BLaER1 treated with 17β-estradiol and CSF1 and Interleukin-3, amounts not matched to agents 10 nM and 100 nM (cell line): ENCODE data around the gene HSD17B2.
"Not testable (repeated sequence)": the region's sequence is repeated elsewhere in the genome, so short reads cannot be mapped to it uniquely, and the experiment has no call there.

Experiments
- H3K27ac ChIP-seq, 11 experiments: shearing (Covaris generic); formaldehyde crosslinking; 2 replicates each; pipeline ENCODE4 v1.8.1; 2022
- H3K27me3 ChIP-seq, 11 experiments: shearing (Covaris generic); formaldehyde crosslinking; 2 replicates each; pipeline ENCODE4 v1.8.1; 2022
- H3K36me3 ChIP-seq, 11 experiments: shearing (Covaris generic); formaldehyde crosslinking; 2 replicates each; pipeline ENCODE4 v1.8.1; 2022
- H3K4me1 ChIP-seq, 10 experiments: shearing (Covaris generic); formaldehyde crosslinking; 2 replicates each; pipeline ENCODE4 v1.8.1; 2022
- H3K4me2 ChIP-seq, 11 experiments: shearing (Covaris generic); formaldehyde crosslinking; 2 replicates each; pipeline ENCODE4 v1.8.1; 2022
- H3K4me3 ChIP-seq, 10 experiments: shearing (Covaris generic); formaldehyde crosslinking; 2 replicates each; pipeline ENCODE4 v1.8.1; 2022
- H3K9ac ChIP-seq, 11 experiments: shearing (Covaris generic); formaldehyde crosslinking; 2 replicates each; pipeline ENCODE4 v1.8.1; 2022
- H3K9me3 ChIP-seq, 11 experiments: shearing (Covaris generic); formaldehyde crosslinking; replicated peaks in 1 of 11; 2 replicates each; pipeline ENCODE4 v1.8.1; 2022
- H4K20me1 ChIP-seq, 11 experiments: shearing (Covaris generic); formaldehyde crosslinking; 2 replicates each; pipeline ENCODE4 v1.8.1; 2022
- Cebpa-rat ChIP-seq, 11 experiments: shearing (Covaris generic); IDR thresholded peaks; 2 replicates each; pipeline ENCODE4 v1.8.1; 2022

HSD17B2 gene

DNA sequence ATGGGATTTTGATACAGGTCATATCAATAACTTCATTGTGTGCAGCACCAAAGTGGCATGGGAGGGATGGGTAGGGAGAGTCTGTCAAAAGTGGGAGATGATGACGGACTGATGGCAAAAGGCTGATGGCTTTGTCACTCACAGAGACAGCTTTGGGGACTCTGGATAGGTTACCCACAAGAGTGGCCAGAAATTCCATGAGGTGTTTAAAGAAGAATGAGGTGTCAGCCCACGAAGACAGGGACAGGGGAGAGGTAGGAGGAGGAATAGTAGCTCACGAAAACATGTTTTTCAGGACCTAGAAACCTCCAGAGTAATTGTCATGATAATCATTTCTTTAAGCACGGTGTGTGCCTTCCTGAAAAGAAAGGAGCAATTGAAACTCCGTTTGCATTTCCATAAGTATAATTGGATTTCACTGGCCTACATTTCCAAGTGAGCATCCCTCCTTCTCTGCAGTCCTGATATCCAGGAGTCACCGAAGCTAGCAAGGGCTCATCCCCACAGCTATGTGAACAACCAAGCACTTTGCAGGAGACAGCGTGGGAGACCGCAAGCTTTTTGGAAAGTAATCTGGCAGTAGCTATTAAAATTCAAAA, 60.0 kb downstream of the HSD17B2 start:
- no peaks in the 10 kb centered on the region for H3K27me3 ChIP-seq
- TF ChIP-seq Cebpa-rat (IDR thresholded peaks at IDR 0.05), result no peak
- H3K9ac ChIP-seq, result no peak overlapping the region
- H3K4me2 ChIP-seq, result no peak overlapping the region
- H3K36me3 ChIP-seq, result no peaks in the 10 kb centered on the region
- no peak overlapping the region for H3K4me3 ChIP-seq
- H3K27ac ChIP-seq, result no peak overlapping the region
- no peaks in the 10 kb centered on the region for H4K20me1 ChIP-seq
- peaks cover 0 to 8% (median 7%) of the 10 kb centered on the region in 10 experiments; a peak in 10 of 20 replicates for H3K4me1 ChIP-seq
- H3K9me3 ChIP-seq, result 0 out of 22 replicates have a peak, but pooled peaks cover 0 to 3% (median 0%) of the 10 kb centered on the region in 11 experiments

DNA sequence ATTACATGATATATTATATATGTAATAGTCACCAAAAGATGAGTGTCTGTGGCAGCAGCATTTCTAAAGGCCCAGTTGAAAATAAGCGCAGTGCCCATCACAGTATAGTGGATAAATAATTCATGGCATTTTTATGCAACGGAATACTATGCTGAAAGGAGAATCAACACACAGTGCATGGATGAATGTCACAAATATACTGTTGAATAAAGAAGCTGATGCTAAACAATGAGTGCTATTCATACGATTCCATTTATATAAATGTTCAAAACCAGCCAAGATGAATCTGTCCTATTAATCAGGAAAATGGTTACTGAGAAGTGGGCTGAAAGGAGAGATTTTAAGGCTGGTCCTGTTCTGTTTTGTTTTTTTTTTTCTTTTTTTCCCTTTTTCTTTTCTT, 61.6 kb downstream of the HSD17B2 start:
- H3K4me3 ChIP-seq, result no peak overlapping the region
- TF ChIP-seq Cebpa-rat (IDR thresholded peaks at IDR 0.05), result no peak
- no peaks in the 10 kb centered on the region for H3K27me3 ChIP-seq
- H3K9me3 ChIP-seq, result 0 out of 22 replicates have a peak, but pooled peaks cover 0 to 3% (median 0%) of the 10 kb centered on the region in 11 experiments
- H4K20me1 ChIP-seq, result no peaks in the 10 kb centered on the region
- H3K9ac ChIP-seq, result no peak overlapping the region
- no peak overlapping the region for H3K4me2 ChIP-seq
- no peak overlapping the region for H3K27ac ChIP-seq
- H3K4me1 ChIP-seq, result peaks cover 0 to 8% (median 7%) of the 10 kb centered on the region in 10 experiments; a peak in 10 of 20 replicates
- H3K36me3 ChIP-seq, result no peaks in the 10 kb centered on the region

DNA sequence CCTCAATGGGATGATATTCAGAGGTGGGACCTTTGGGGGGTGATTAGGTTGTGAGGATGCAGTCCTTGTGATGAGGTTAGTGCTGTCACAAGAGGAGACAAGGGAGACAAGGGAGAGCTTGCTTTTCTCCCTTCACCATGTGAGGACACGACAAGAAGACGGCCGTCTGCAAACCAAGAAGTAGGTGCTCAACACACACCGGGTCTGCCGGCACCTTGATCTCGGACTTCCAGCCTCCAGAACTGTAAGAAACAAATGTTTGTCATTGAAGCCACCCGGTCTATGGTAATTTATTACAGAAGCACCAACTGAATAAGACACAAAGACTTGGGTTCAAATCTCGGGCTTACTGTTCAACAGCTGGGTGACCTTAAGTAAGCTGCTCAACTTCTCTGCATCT, 70.1 kb downstream of the HSD17B2 start:
- Histone ChIP-seq H3K36me3 (no peaks in the 10 kb centered on the region), H3K27me3 (no peaks in the 10 kb centered on the region), H3K9ac (no peak overlapping the region), H3K4me3 (no peak overlapping the region), H3K4me2 (no peak overlapping the region), H4K20me1 (no peaks in the 10 kb centered on the region), H3K27ac (no peak overlapping the region), H3K4me1 (no peaks in the 10 kb centered on the region), H3K9me3 (no peaks in the 10 kb centered on the region)
- no peak for TF ChIP-seq Cebpa-rat (IDR thresholded peaks at IDR 0.05)

DNA sequence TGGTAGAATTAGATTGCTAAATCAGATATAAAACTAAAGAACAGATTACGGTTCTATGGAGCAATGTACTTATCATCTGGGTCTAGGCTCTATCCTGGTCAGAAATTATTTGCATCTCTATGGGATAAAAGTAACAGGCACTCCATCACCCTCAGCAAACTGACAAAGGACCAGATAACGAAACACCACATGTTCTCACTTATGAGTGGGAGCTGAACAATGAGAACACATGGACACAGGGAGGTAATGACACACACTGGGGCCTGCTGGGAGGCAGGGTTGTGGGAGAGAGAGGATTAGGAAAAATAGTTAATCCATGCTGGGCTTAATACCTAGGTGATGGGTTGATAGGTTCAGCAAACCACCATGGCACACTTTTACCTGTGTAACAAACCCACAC, 73.0 kb downstream of the HSD17B2 start:
- Histone ChIP-seq H3K9me3 (no peaks in the 10 kb centered on the region), H3K27ac (no peak overlapping the region), H3K4me1 (no peaks in the 10 kb centered on the region), H3K4me2 (no peak overlapping the region), H3K4me3 (no peak overlapping the region), H3K9ac (no peak overlapping the region), H3K36me3 (no peaks in the 10 kb centered on the region), H4K20me1 (no peaks in the 10 kb centered on the region), H3K27me3 (no peaks in the 10 kb centered on the region)
- no peak for TF ChIP-seq Cebpa-rat (IDR thresholded peaks at IDR 0.05)

DNA sequence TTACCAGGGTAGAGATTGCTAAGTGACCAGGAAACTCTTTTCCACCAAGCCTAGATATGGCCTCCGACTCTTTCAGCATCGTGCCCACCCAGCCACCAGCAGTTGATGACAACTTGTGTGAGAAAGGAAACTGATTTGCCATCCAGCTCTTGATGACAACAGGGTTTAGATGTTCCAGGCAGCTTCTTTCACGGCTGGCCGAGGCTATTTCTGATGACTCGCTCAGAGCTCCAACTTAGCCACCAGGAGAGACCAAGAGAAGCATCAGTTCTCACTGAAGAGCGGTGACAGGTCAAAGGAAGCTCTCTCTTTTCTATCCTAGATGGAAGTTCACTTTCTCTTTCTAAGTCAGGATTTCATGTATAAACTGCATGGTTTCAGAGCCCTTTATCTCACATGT, 73.7 kb downstream of the HSD17B2 start:
- H3K27me3 ChIP-seq, result no peaks in the 10 kb centered on the region
- TF ChIP-seq Cebpa-rat (IDR thresholded peaks at IDR 0.05), result no peak
- H3K4me3 ChIP-seq, result no peak overlapping the region
- H3K36me3 ChIP-seq, result no peaks in the 10 kb centered on the region
- H3K4me2 ChIP-seq, result no peak overlapping the region
- no peak overlapping the region for H3K9ac ChIP-seq
- no peak overlapping the region for H3K27ac ChIP-seq
- H3K9me3 ChIP-seq, result no peaks in the 10 kb centered on the region
- H4K20me1 ChIP-seq, result no peaks in the 10 kb centered on the region
- H3K4me1 ChIP-seq, result no peaks in the 10 kb centered on the region

DNA sequence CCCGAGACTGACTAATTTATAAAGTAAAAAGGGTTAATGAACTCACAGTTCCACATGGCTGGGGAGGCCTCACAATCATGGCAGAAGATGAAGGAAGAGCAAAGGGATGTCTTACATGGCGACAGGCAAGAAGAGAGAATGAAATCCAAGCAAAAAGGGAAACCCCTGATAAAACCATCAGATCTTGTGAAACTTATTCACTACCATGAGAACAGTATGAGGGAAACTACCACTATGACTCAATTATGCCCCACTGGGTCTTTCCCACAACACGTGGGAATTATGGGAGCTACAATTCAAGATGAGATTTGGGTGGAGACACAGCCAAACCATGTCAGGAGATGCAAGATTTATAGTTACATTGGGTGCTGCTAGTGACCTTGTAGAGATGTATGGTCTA, 74.2 kb downstream of the HSD17B2 start:
- H3K4me3 ChIP-seq, H3K27ac ChIP-seq, H3K4me1 ChIP-seq, H3K9me3 ChIP-seq, H3K9ac ChIP-seq, H3K4me2 ChIP-seq, H3K27me3 ChIP-seq, H3K36me3 ChIP-seq, H4K20me1 ChIP-seq: not testable (repeated sequence)

DNA sequence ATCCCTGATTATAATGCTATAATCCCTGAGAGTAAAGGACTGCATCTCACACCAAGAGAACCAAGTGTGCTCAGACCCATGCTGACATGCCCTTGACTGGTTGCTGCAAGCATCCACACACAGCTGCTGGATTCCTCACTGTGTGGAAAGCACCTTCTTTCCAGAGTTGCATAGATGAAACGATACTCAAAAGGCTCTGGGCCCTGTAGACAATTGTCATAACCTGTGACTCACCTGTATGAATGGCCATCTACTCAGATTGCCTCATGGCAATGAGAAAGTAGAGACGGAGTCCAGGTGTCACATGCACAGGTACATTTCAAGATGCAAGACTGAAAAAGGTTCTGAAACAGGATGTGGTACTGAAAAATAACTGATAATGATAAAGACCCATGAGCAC, 76.9 kb downstream of the HSD17B2 start:
- Histone ChIP-seq H3K9ac (no peak overlapping the region), H3K36me3 (no peaks in the 10 kb centered on the region), H4K20me1 (no peaks in the 10 kb centered on the region), H3K4me3 (no peak overlapping the region), H3K27ac (no peak overlapping the region), H3K4me1 (no peaks in the 10 kb centered on the region), H3K4me2 (no peak overlapping the region), H3K27me3 (no peaks in the 10 kb centered on the region), H3K9me3 (no peaks in the 10 kb centered on the region)
- no peak for TF ChIP-seq Cebpa-rat (IDR thresholded peaks at IDR 0.05)

DNA sequence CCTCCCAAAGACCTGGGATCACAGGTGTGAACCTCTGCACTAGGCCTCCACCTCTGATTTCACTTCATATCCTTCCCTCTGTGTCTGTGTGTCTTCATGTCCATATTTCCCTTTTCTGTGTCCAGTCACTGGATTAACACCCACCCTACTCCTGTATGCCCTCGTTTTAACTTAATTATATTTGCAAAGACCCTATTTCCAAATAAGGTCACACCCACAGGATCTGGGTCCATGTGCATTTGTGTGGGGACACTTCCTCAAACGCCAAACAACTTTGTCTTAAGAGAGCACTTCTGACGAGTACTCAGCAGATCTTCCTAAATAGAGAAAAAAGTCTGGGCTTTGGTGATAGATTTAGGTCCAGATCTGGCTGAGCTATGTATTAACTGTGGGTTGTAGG, 78.7 kb downstream of the HSD17B2 start:
- Histone ChIP-seq H3K4me3 (no peak overlapping the region), H3K27me3 (no peaks in the 10 kb centered on the region), H3K9ac (no peak overlapping the region), H4K20me1 (no peaks in the 10 kb centered on the region), H3K4me1 (no peaks in the 10 kb centered on the region), H3K9me3 (no peaks in the 10 kb centered on the region), H3K4me2 (no peak overlapping the region), H3K27ac (no peak overlapping the region), H3K36me3 (no peaks in the 10 kb centered on the region)
- no peak for TF ChIP-seq Cebpa-rat (IDR thresholded peaks at IDR 0.05)

DNA sequence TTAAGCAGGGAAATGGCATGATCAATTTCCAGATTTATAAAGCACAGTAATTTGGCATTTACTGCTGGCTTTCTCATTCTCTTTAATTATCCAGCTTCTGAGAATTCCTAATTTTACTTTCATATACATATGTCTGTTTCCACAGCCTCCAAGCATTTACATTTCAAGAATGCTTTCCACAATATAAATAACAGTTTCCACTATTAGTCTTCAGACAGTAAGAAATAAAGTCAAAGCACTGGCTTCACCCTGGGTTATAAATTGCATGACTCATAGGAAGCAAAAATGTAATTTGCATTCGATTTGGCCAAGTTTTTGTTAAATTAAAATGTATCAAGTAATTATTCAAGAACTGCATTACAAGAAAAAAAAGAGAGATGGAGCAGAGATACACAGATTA, 81.5 kb downstream of the HSD17B2 start:
- H3K36me3 ChIP-seq, result no peaks in the 10 kb centered on the region
- H3K9me3 ChIP-seq, result no peaks in the 10 kb centered on the region
- no peak overlapping the region for H3K9ac ChIP-seq
- H3K4me2 ChIP-seq, result no peak overlapping the region
- no peak overlapping the region for H3K4me3 ChIP-seq
- H3K27ac ChIP-seq, result no peak overlapping the region
- no peaks in the 10 kb centered on the region for H3K27me3 ChIP-seq
- H4K20me1 ChIP-seq, result no peaks in the 10 kb centered on the region
- TF ChIP-seq Cebpa-rat (IDR thresholded peaks at IDR 0.05), result no peak
- no peaks in the 10 kb centered on the region for H3K4me1 ChIP-seq

DNA sequence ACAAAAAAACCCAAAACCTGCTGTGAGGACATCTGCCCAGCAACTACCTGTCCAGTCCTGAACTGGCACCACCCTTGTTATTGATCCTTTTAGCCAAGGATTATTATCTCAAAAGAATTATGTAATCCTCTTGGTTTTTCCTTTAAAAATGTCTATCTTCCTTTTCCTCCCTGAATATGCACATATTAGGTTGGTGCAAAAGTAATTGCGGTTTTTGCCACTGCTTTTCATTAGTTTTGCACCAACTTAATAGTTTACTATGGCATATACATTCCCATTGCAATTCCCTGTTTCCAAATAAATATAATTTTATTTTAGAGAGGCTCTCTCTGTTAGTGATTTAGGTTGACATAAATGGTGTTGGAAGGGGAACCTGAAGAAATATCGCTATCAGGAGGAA, 83.7 kb downstream of the HSD17B2 start:
- H3K27ac ChIP-seq, result no peak overlapping the region
- no peak overlapping the region for H3K4me2 ChIP-seq
- H3K36me3 ChIP-seq, result no peaks in the 10 kb centered on the region
- H3K9ac ChIP-seq, result no peak overlapping the region
- no peak for TF ChIP-seq Cebpa-rat (IDR thresholded peaks at IDR 0.05)
- H3K9me3 ChIP-seq, result no peaks in the 10 kb centered on the region
- H3K4me3 ChIP-seq, result no peak overlapping the region
- H3K27me3 ChIP-seq, result no peaks in the 10 kb centered on the region
- H3K4me1 ChIP-seq, result no peaks in the 10 kb centered on the region
- H4K20me1 ChIP-seq, result no peaks in the 10 kb centered on the region
